Ishikawa (cell line): ENCODE data around the gene ZFP69.
A peak's percentile ranks its signal among the peaks of the same experiment; 100 is the strongest.

Source experiments
- CEBPB ChIP-seq: IDR thresholded peaks from 2 replicates; pipeline ENCODE4 v1.6.1; 2012
- CREB1 ChIP-seq: IDR thresholded peaks from 2 replicates; pipeline ENCODE4 v1.6.1; 2012; ENCODE audit warnings: low read depth
- EGR1 ChIP-seq: IDR thresholded peaks from 2 replicates; pipeline ENCODE4 v1.6.1; 2012
- EP300 ChIP-seq: IDR thresholded peaks from 2 replicates; pipeline ENCODE4 v1.6.1; 2012; ENCODE audit warnings: borderline replicate concordance
- FOXM1 ChIP-seq: IDR thresholded peaks from 2 replicates; pipeline ENCODE4 v1.6.1; 2012; ENCODE audit warnings: low read depth, borderline replicate concordance
- NFIC ChIP-seq: IDR thresholded peaks from 2 replicates; pipeline ENCODE4 v1.6.1; 2012
- RAD21 ChIP-seq: IDR thresholded peaks from 2 replicates; pipeline ENCODE4 v1.6.1; 2012; ENCODE audit warnings: low read depth
- TAF1 ChIP-seq: IDR thresholded peaks from 2 replicates; pipeline ENCODE4 v1.6.1; 2012; ENCODE audit warnings: low read depth, mild to moderate bottlenecking
- TCF12 ChIP-seq: IDR thresholded peaks from 2 replicates; pipeline ENCODE4 v1.6.1; 2012; ENCODE audit warnings: low read depth
- TEAD4 ChIP-seq: IDR thresholded peaks from 2 replicates; pipeline ENCODE4 v1.6.1; 2012
- YY1 ChIP-seq: IDR thresholded peaks from 2 replicates; pipeline ENCODE4 v1.6.1; 2012; ENCODE audit warnings: low read depth
- ZBTB7A ChIP-seq: IDR thresholded peaks from 2 replicates; pipeline ENCODE4 v1.6.1; 2012; ENCODE audit warnings: low read depth
- TF ChIP-seq, protein P1 (sequence below): IDR thresholded peaks from 2 replicates; pipeline ENCODE4 v1.6.1; 2012
- TF ChIP-seq, protein P2 (sequence below): IDR thresholded peaks from 2 replicates; pipeline ENCODE4 v1.6.1; 2012
- TF ChIP-seq, protein P3 (sequence below): IDR thresholded peaks from 2 replicates; pipeline ENCODE4 v1.6.1; 2012; ENCODE audit warnings: low read depth, mild to moderate bottlenecking

ZFP69 gene

DNA sequence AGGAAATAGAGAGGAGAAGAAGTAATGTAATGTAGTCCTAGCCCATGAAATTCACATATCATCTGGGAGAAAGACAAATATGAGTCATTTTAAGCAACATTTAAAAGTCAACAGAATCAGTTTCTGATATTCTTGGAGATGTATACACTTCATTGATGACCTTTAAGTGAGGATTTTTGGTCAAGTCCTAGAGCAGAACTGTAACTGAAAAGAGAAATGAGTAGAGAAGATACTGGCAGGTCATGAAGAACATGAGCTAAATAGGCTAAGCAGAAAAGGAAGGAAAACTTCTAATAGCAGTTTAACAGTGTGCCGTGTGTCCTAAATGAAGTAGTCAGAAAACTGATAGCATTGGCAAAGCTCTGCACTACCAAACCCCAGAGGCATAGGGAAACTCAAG lies 22.2 kb upstream of the ZFP69 start:
- TF ChIP-seq RAD21 = no peak

DNA sequence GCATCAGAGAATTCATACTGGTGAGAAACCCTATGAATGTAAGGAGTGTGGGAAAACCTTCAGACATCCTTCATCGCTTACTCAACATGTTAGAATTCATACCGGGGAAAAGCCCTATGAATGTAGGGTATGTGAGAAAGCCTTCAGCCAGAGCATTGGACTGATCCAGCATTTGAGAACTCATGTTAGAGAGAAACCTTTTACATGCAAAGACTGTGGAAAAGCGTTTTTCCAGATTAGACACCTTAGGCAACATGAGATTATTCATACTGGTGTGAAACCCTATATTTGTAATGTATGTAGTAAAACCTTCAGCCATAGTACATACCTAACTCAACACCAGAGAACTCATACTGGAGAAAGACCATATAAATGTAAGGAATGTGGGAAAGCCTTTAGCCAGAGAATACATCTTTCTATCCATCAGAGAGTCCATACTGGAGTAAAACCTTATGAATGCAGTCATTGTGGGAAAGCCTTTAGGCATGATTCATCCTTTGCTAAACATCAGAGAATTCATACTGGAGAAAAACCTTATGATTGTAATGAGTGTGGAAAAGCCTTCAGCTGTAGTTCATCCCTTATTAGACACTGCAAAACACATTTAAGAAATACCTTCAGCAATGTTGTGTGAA lies 14.0 kb upstream of the ZFP69 start:
- TF ChIP-seq TAF1 (no peak), TEAD4 (no peak), CEBPB (no peak), NFIC (no peak), ZBTB7A (no peak), EP300 (no peak), CREB1 (no peak), RAD21 (no peak), FOXM1 (no peak), EGR1 (no peak), TCF12 (0 out of 2 replicates have a peak, but pooled peaks have one; percentile 42), YY1 (no peak)
- TF ChIP-seq, protein P1, sequence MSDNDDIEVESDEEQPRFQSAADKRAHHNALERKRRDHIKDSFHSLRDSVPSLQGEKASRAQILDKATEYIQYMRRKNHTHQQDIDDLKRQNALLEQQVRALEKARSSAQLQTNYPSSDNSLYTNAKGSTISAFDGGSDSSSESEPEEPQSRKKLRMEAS = no peak
- TF ChIP-seq, protein P2, sequence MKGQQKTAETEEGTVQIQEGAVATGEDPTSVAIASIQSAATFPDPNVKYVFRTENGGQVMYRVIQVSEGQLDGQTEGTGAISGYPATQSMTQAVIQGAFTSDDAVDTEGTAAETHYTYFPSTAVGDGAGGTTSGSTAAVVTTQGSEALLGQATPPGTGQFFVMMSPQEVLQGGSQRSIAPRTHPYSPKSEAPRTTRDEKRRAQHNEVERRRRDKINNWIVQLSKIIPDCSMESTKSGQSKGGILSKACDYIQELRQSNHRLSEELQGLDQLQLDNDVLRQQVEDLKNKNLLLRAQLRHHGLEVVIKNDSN = peak; percentile 53
- TF ChIP-seq, protein P3, sequence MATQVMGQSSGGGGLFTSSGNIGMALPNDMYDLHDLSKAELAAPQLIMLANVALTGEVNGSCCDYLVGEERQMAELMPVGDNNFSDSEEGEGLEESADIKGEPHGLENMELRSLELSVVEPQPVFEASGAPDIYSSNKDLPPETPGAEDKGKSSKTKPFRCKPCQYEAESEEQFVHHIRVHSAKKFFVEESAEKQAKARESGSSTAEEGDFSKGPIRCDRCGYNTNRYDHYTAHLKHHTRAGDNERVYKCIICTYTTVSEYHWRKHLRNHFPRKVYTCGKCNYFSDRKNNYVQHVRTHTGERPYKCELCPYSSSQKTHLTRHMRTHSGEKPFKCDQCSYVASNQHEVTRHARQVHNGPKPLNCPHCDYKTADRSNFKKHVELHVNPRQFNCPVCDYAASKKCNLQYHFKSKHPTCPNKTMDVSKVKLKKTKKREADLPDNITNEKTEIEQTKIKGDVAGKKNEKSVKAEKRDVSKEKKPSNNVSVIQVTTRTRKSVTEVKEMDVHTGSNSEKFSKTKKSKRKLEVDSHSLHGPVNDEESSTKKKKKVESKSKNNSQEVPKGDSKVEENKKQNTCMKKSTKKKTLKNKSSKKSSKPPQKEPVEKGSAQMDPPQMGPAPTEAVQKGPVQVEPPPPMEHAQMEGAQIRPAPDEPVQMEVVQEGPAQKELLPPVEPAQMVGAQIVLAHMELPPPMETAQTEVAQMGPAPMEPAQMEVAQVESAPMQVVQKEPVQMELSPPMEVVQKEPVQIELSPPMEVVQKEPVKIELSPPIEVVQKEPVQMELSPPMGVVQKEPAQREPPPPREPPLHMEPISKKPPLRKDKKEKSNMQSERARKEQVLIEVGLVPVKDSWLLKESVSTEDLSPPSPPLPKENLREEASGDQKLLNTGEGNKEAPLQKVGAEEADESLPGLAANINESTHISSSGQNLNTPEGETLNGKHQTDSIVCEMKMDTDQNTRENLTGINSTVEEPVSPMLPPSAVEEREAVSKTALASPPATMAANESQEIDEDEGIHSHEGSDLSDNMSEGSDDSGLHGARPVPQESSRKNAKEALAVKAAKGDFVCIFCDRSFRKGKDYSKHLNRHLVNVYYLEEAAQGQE = no peak

DNA sequence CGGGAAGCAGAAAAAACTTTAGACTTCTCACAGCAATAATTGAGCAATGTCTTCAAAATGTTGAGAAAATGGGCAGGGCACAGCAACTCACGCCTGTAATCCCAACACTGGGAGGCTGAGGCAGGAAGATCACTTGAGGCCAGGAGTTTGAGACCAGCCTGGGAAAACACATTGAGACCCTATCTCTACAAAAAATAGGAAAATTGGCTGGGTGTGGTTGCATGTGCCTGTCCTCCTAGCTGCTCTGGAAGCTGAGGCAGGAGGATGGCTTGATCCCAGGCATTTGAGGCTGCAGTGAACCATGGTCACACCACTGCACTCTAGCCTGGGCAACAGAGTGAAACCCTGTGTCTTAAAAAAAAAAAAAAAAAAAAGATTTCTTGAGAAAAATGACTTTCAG lies 7.8 kb upstream of the ZFP69 start:
- TF ChIP-seq YY1 (no peak), EGR1 (no peak), CREB1 (no peak)

DNA sequence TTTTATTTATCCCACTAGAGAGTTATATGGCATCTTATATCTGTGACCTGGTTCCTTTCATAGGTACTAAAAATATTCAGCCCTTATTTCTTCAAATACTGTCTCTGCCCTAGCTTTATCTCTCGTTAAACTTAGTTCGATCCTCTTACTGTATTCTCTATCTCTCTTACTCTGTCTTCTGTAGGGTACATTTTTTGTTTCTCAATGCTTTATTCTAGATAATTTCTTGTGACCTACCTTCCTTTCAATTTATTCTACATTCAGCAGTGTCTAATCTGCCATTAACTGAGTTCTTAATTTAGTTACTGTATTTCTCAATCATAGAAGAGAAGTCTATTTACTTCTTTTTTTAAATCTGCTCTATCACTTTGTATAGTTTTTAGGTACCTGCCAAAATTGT lies 1.8 kb upstream of the ZFP69 start:
- TF ChIP-seq CREB1 = no peak
- TF ChIP-seq NFIC = no peak
- TF ChIP-seq, protein P1 = no peak
- TF ChIP-seq ZBTB7A = no peak
- no peak for TF ChIP-seq TCF12
- no peak for TF ChIP-seq EGR1
- TF ChIP-seq, protein P3 = no peak
- TF ChIP-seq YY1 = no peak
- no peak for TF ChIP-seq RAD21
- TF ChIP-seq FOXM1 = no peak
- TF ChIP-seq TAF1 = no peak
- TF ChIP-seq, protein P2 = no peak
- no peak for TF ChIP-seq TEAD4
- no peak for TF ChIP-seq CEBPB
- no peak for TF ChIP-seq EP300

DNA sequence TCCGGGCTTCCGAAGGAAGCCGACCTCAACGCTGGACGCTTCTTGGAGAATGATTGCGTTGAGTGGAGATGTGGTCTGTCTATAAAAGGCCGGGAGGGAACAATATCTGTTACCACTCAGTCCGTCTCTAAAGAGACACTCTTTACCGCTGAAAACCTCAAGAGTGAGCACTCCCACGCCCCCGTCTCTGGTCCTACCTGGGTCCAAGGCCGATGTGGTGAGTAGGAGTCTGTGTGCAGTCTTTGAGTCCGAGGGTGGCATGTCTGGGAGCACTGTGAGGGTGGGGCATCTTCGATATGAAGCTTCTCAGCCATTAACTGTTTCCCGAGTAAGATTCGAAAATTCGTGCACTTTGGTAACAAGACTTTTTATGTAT lies 576 bp downstream of the ZFP69 start:
- TF ChIP-seq, protein P2 = no peak
- TF ChIP-seq EP300 = no peak
- no peak for TF ChIP-seq CREB1
- TF ChIP-seq FOXM1 = no peak
- no peak for TF ChIP-seq TCF12
- TF ChIP-seq CEBPB = no peak
- TF ChIP-seq EGR1 = no peak
- TF ChIP-seq, protein P3 = no peak
- TF ChIP-seq RAD21 = no peak
- TF ChIP-seq TEAD4 = no peak
- no peak for TF ChIP-seq YY1
